HepG2 (cell line): Measurements from ENCODE around the gene BIRC5. TPM values are rescaled to one million over a fixed set of nuclear protein-coding genes. Genes with fewer than 3 reads are reported as not detected.

Experiments
- ATAC-seq: fragments of 200-7000 bp; cut with Tn5 transposase; 3 replicates; pipeline ENCODE4 v1.9.1; 2020; ENCODE audit warnings: mild to moderate bottlenecking, moderate library complexity
- BruUV-seq: library from RNA; stranded (reverse); fragments of 400-500 nt; replicated peaks from 2 replicates; lab custom pipeline; 2021; lab: Mats Ljungman, UMichigan
- CTCF ChIA-PET: fragments of 300-600 bp; formaldehyde crosslinking; extraction: SDS; loops from one replicate; lab custom pipeline; 2021; ENCODE audit warnings: low total read pairs, inconsistent platforms, low intra/inter-chr PET ratio; lab: Yijun Ruan, JAX
- POLR2A ChIA-PET: fragments of 350-600 bp; sonication (Branson Sonifier 250); formaldehyde crosslinking; loops from one replicate; lab custom pipeline; 2020; ENCODE audit warnings: antibody characterized with exemption, inconsistent platforms; lab: Yijun Ruan, JAX
- DNase-seq: peaks from one replicate; pipeline ENCODE4 v3.0.0-alpha.2; 2015; ENCODE audit warnings: low spot score
- FAIRE-seq: peaks from 3 replicates; lab custom pipeline; 2011; peaks lifted over from hg19 to GRCh38; lab: Jason Lieb, UNC
- H2AFZ ChIP-seq: one replicate; pipeline ENCODE4 v1.6.1; 2011; ENCODE audit warnings: low read length, inconsistent platforms
- H3K27ac ChIP-seq: fragments of 300-600 bp; 3 replicates; pipeline ENCODE4 v1.8.0; 2011; ENCODE audit warnings: mixed run types, mild to moderate bottlenecking, mixed read lengths, low read length, inconsistent platforms; ENCODE audit not compliant: insufficient read depth; ENCODE audit errors: extremely low read length
- H3K27me3 ChIP-seq, 2 experiments: fragments of 200-600 bp in 1 of 2; 2 replicates in 1 of 2; 3 replicates in 1 of 2; pipeline versions ENCODE4 v1.6.0 to v1.8.0; 2011; ENCODE audit warnings: low read length in 2 of 2, mild to moderate bottlenecking in 2 of 2, moderate library complexity in 2 of 2, inconsistent platforms in 1 of 2; ENCODE audit not compliant: insufficient read depth in 2 of 2, control insufficient read depth in 1 of 2
- H3K36me3 ChIP-seq, 2 experiments: fragments of 200-600 bp in 1 of 2; replicated peaks in 1 of 2; 2 replicates in 1 of 2; 3 replicates in 1 of 2; pipeline versions ENCODE4 v1.5.1 to v1.8.0; 2011; ENCODE audit warnings: low read length in 2 of 2, inconsistent platforms in 1 of 2; ENCODE audit not compliant: insufficient read depth in 2 of 2, control insufficient read depth in 1 of 2
- H3K4me1 ChIP-seq: 2 replicates; pipeline ENCODE4 v1.5.1; 2012; ENCODE audit warnings: low read length, inconsistent platforms; ENCODE audit not compliant: insufficient read depth
- H3K4me2 ChIP-seq: 2 replicates; pipeline ENCODE4 v1.6.0; 2011; ENCODE audit warnings: low read depth, low read length, inconsistent platforms
- H3K4me3 ChIP-seq, 3 experiments: fragments of 200-600 bp in 1 of 3; sonication (generic), shearing (Covaris generic) in 1 of 3; replicated peaks in 1 of 3; 2 replicates each; pipeline ENCODE4 v1.5.1; 2011 to 2016; ENCODE audit warnings: low read length in 3 of 3, inconsistent platforms in 2 of 3, low read depth in 2 of 3, mild to moderate bottlenecking in 2 of 3, control low read depth in 1 of 3, mixed read lengths in 1 of 3; ENCODE audit not compliant: insufficient read depth in 1 of 3
- H3K79me2 ChIP-seq: one replicate; pipeline ENCODE4 v1.6.1; 2011; ENCODE audit warnings: low read length, inconsistent platforms; ENCODE audit not compliant: insufficient read depth
- H3K9ac ChIP-seq: 2 replicates; pipeline ENCODE4 v1.6.0; 2011; ENCODE audit warnings: mild to moderate bottlenecking, low read depth, low read length, inconsistent platforms; ENCODE audit not compliant: insufficient read depth
- H3K9me3 ChIP-seq: 2 replicates; pipeline ENCODE4 v1.5.1; 2012; ENCODE audit warnings: mild to moderate bottlenecking, low read length
- H4K20me1 ChIP-seq: 2 replicates; pipeline ENCODE4 v1.6.0; 2011; ENCODE audit warnings: inconsistent platforms, mild to moderate bottlenecking, low read length, moderate library complexity; ENCODE audit not compliant: insufficient read depth
- AGO1 ChIP-seq: fragments of 200-400 bp; formaldehyde crosslinking; IDR thresholded peaks from 2 replicates; pipeline ENCODE4 v1.6.1; 2017; ENCODE audit warnings: mild to moderate bottlenecking, low read depth, low read length, moderate library complexity; ENCODE audit not compliant: poor library complexity, severe bottlenecking
- AGO2 ChIP-seq: fragments of 200-400 bp; formaldehyde crosslinking; optimal IDR thresholded peaks from 2 replicates; pipeline ENCODE3; 2017; ENCODE audit warnings: mild to moderate bottlenecking, low read depth, low read length, moderate library complexity
- FIP1L1 ChIP-seq: fragments of 200-400 bp; formaldehyde crosslinking; IDR thresholded peaks from 2 replicates; pipeline ENCODE4 v1.6.1; 2018; ENCODE audit warnings: low read depth, mild to moderate bottlenecking, low read length, moderate library complexity, borderline replicate concordance; ENCODE audit not compliant: insufficient read depth
- FOXC1 ChIP-seq: sonication (generic); formaldehyde crosslinking; IDR thresholded peaks from 2 replicates; pipeline ENCODE4 v1.8.0; 2022; ENCODE audit warnings: mild to moderate bottlenecking, missing genetic modification reagents, borderline replicate concordance
- HMGXB4 ChIP-seq, 2 experiments: sonication (generic) in 1 of 2; formaldehyde crosslinking in 1 of 2; IDR thresholded peaks; 2 replicates each; pipeline versions ENCODE4 v1.4.0 to v1.6.1; 2018 to 2020; ENCODE audit warnings: missing genetic modification reagents in 2 of 2, borderline replicate concordance in 1 of 2, low read depth in 1 of 2, mild to moderate bottlenecking in 1 of 2, missing biosample characterization in 1 of 2
- HNRNPL ChIP-seq: fragments of 200-400 bp; formaldehyde crosslinking; IDR thresholded peaks from 2 replicates; pipeline ENCODE4 v1.6.1; 2017; ENCODE audit warnings: mild to moderate bottlenecking, low read depth, low read length
- NR3C1 ChIP-seq: sonication (generic); formaldehyde crosslinking; IDR thresholded peaks from 2 replicates; pipeline ENCODE4 v1.4.0; 2020; ENCODE audit warnings: missing genetic modification reagents
- PBX3 ChIP-seq: sonication (generic); formaldehyde crosslinking; IDR thresholded peaks from 2 replicates; pipeline ENCODE4 v1.8.1; 2023; ENCODE audit warnings: missing genetic modification reagents, inconsistent platforms, borderline replicate concordance
- POLR2A ChIP-seq, 2 experiments: IDR thresholded peaks; 2 replicates each; pipeline ENCODE4 v1.6.1; 2011; ENCODE audit warnings: low read depth in 2 of 2, low read length in 2 of 2, mild to moderate bottlenecking in 1 of 2, moderate library complexity in 1 of 2; ENCODE audit not compliant: insufficient read depth in 1 of 2
- SRSF1 ChIP-seq: fragments of 200-400 bp; formaldehyde crosslinking; optimal IDR thresholded peaks from 2 replicates; pipeline ENCODE3; 2017; ENCODE audit warnings: mild to moderate bottlenecking, low read depth, low read length, moderate library complexity
- ZFP36L2 ChIP-seq: sonication (generic); formaldehyde crosslinking; IDR thresholded peaks from 2 replicates; pipeline ENCODE4 v1.4.0; 2020; ENCODE audit warnings: missing genetic modification reagents
- ZNF543 ChIP-seq: sonication (generic); formaldehyde crosslinking; IDR thresholded peaks from 2 replicates; pipeline ENCODE4 v1.4.0; 2020; ENCODE audit warnings: mild to moderate bottlenecking, missing genetic modification reagents
- ZNF687 ChIP-seq: sonication (generic); formaldehyde crosslinking; IDR thresholded peaks from 2 replicates; pipeline ENCODE4 v1.5.1; 2020; ENCODE audit warnings: mild to moderate bottlenecking, missing genetic modification reagents, moderate library complexity
- ZNF776 ChIP-seq: sonication (generic); formaldehyde crosslinking; IDR thresholded peaks from 2 replicates; pipeline ENCODE4 v1.4.0; 2020; ENCODE audit warnings: mild to moderate bottlenecking, missing genetic modification reagents
- WGBS: methylation state at CpG from one replicate; pipeline ENCODE4 v1.1.6; 2017; ENCODE audit warnings: low lambda C conversion rate; 5-methylcytosine and 5-hydroxymethylcytosine counted together
- in situ Hi-C: cut with HindIII; loops from 2 replicates; pipeline ENCODE4 v1.10.0; 2017; ENCODE audit warnings: low pct_unique_long_range_greater_than_20kb; ENCODE audit not compliant: extremely low pct_ligation_motif_present
- intact Hi-C: fragments of 100-400 bp; cut with micrococcal nuclease; formaldehyde crosslinking; loops from one replicate; pipeline ENCODE4 v1.10.0; 2022; ENCODE audit not compliant: unreplicated experiment
- polyA plus RNA-seq, 8 experiments: library from polyadenylated mRNA; depleted of rRNA in 3 of 8; stranded (reverse) in 7 of 8; unstranded in 1 of 8; fragments of >200 nt; fragmentation: Illumina TruSeq in 4 of 8; extraction: Trizol in 4 of 8; gene quantifications; 2 replicates each; pipeline versions ENCODE4 v1.2.1 to v1.2.3, GENCODE V29; 2011 to 2016; ENCODE audit warnings: low read depth in 4 of 8, missing spikeins in 1 of 8, mixed read lengths in 1 of 8; ENCODE audit not compliant: insufficient read depth in 1 of 8
- total RNA-seq, 5 experiments: library from RNA; depleted of rRNA; stranded (reverse); fragments of >200 nt; fragmentation: Illumina TruSeq; extraction: Trizol; gene quantifications; 2 replicates each; pipeline ENCODE4 v1.2.3, GENCODE V29; 2016; ENCODE audit warnings: low read depth in 1 of 5

The BIRC5 gene
- total and polyA plus RNA-seq, 2 of the 13 experiments (the other 11 are each of a cell fraction or from before 2014, with no cell fraction given) = 30.3 to 135 TPM

GRCh38 chr17:78172249-78173051 lies 41.6 kb upstream of the BIRC5 start:
- Histone ChIP-seq H3K27me3 (no peaks in the 10 kb centered on the region), H3K4me1 (peaks cover 45% of the 10 kb centered on the region), H3K4me3 (no peak overlapping the region), H3K36me3 (peaks cover 10 to 40% of the 10 kb centered on the region in 2 experiments), H3K27ac (no peak overlapping the region), H3K4me2 (no peak overlapping the region), H3K9me3 (no peaks in the 10 kb centered on the region), H3K79me2 (peaks cover 8% of the 10 kb centered on the region), H3K9ac (no peak overlapping the region), H2AFZ (no peak overlapping the region), H4K20me1 (peaks cover 5% of the 10 kb centered on the region; the same call in 1 of the 2 replicates)
- in situ Hi-C loops = no loop called here
- DNase-seq = no peak
- BruUV-seq = no TSS peak
- no peak for ATAC-seq
- CTCF ChIA-PET = no interaction called here
- intact Hi-C loops = no loop called here
- no peak for FAIRE-seq
- POLR2A ChIA-PET = interaction anchor here (1.7 kb wide), 1 partner anchor 15 kb away, joined by 6 read pairs; the partner anchor contains the start of genes AFMID and TK1
- WGBS = 90% methylated on average over 19 of the region's 19 CpGs
- TF ChIP-seq PBX3 (no peak), SRSF1 (no peak), POLR2A (IDR thresholded peaks at IDR 0.05; ENCODE audit: insufficient read depth in 1 of 2, low read depth in 2 of 2, low read length in 2 of 2) (peak; percentile 12 to 39; a peak in 1 of 4 replicates), HMGXB4 (CRISPR knock-in tag; IDR thresholded peaks at IDR 0.05; ENCODE audit: borderline replicate concordance in 1 of 2, low read depth in 1 of 2) (0 out of 4 replicates have a peak, but pooled peaks of 1 of the 2 experiments have one; percentile 29), ZFP36L2 (CRISPR knock-in tag) (no peak), ZNF687 (CRISPR knock-in tag) (peak; percentile 28; the same call in 1 of the 2 replicates), FOXC1 (no peak), AGO1 (peak; percentile 47), ZNF776 (CRISPR knock-in tag) (no peak), AGO2 (peak; percentile 85), HNRNPL (0 out of 2 replicates have a peak, but pooled peaks have one; percentile 22), NR3C1 (CRISPR knock-in tag) (no peak), FIP1L1 (no peak), ZNF543 (CRISPR knock-in tag) (0 out of 2 replicates have a peak, but pooled peaks have one; percentile 34)
